Prostate gland (tissue), 2 donors: ENCODE measurements around the gene LPAR4. TPM values are rescaled to one million over a fixed set of nuclear protein-coding genes. Genes with fewer than 3 reads are reported as not detected.

ENCODE experiments used
- DNase-seq: peaks from one replicate; pipeline ENCODE4 v3.0.0-alpha.2; 2019; ENCODE audit warnings: low spot score
- H3K27ac ChIP-seq, 2 donors: fragments of 200-600 bp; sonication (generic); 2 replicates each; pipeline ENCODE4 v1.5.1; 2017 to 2019
- H3K27me3 ChIP-seq: fragments of 200-600 bp; sonication (generic); replicated peaks from 2 replicates; pipeline ENCODE4 v1.5.1; 2019; ENCODE audit not compliant: insufficient read depth
- H3K36me3 ChIP-seq, 2 donors: fragments of 200-600 bp; sonication (generic); 1 replicate in 1 of 2; 2 replicates in 1 of 2; pipeline versions ENCODE4 v1.5.1 to v1.8.1; 2017 to 2019
- H3K4me1 ChIP-seq: fragments of 200-600 bp; sonication (generic); replicated peaks from 2 replicates; pipeline ENCODE4 v1.5.1; 2019
- H3K4me3 ChIP-seq, 2 donors: fragments of 200-600 bp; sonication (generic); 2 replicates each; pipeline ENCODE4 v1.5.1; 2017 to 2019
- H3K9me3 ChIP-seq: fragments of 200-600 bp; sonication (generic); 2 replicates; pipeline ENCODE4 v1.5.1; 2017
- CTCF ChIP-seq, 4 experiments: fragments of 200-600 bp in 2 of 4; fragments of 450-650 bp in 2 of 4; sonication (generic) in 2 of 4; IDR thresholded peaks; 1 replicate in 3 of 4; 2 replicates in 1 of 4; pipeline ENCODE4 v1.5.1; 2016 to 2019; ENCODE audit warnings: antibody characterized with exemption in 4 of 4, mild to moderate bottlenecking in 2 of 4, moderate library complexity in 2 of 4
- POLR2A ChIP-seq: fragments of 450-650 bp; IDR thresholded peaks from one replicate; pipeline ENCODE4 v1.6.1; 2016; ENCODE audit warnings: antibody characterized with exemption, mild to moderate bottlenecking
- POLR2AphosphoS5 ChIP-seq: sonication (generic); formaldehyde crosslinking; IDR thresholded peaks from one replicate; pipeline ENCODE4 v1.6.1; 2017; ENCODE audit warnings: antibody characterized with exemption
- WGBS: methylation state at CpG from one replicate; pipeline ENCODE4 v1.1.5; 2018; 5-methylcytosine and 5-hydroxymethylcytosine counted together
- intact Hi-C: fragments of 100-400 bp; cut with DNase I; formaldehyde crosslinking; loops from one replicate; pipeline ENCODE4 v1.14.2; 2022
- total RNA-seq, 2 donors: library from RNA; depleted of rRNA; stranded (reverse); fragments of >200 nt; gene quantifications; one replicate each; pipeline ENCODE4 v1.1.0, GENCODE V29; 2016

The LPAR4 gene
- total RNA-seq, 2 donors from 2014 or later, result 1.0 TPM; not detected in 1

GRCh38 chrX:78712336-78712735 lies 35.2 kb upstream of the LPAR4 start:
- H3K36me3 ChIP-seq, result no peaks in the 10 kb centered on the region
- no peak overlapping the region for H3K27ac ChIP-seq
- no peaks in the 10 kb centered on the region for H3K9me3 ChIP-seq
- 80% methylated on average over 1 of the region's 1 CpG for WGBS
- H3K27me3 ChIP-seq, result no peaks in the 10 kb centered on the region
- no peak for TF ChIP-seq POLR2AphosphoS5
- TF ChIP-seq POLR2A, result no peak
- TF ChIP-seq CTCF (IDR thresholded peaks at IDR 0.05), result no peak
- intact Hi-C loops, result no loop called here
- DNase-seq, result no peak
- H3K4me3 ChIP-seq, result no peak overlapping the region
- no peaks in the 10 kb centered on the region for H3K4me1 ChIP-seq

DNA sequence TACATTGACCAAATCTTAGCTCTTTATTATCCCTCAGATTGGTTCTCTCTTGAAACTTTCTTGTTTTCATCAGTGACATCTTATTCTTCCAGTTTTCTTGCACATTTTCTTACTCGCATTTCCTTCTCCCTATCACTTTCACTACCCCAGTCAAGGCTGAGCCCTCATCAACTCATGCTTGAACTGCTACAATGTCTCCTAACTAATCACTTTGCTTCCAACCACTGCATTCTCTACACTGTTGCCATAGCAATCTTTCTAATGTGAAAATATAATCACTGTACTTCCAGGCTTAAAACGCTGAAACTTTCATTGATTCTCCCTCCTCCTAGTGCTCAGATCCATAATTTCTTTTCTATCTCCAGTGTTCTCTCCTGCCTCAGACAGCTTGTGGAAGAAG lies 22.2 kb upstream of the LPAR4 start:
- no peaks in the 10 kb centered on the region for H3K27me3 ChIP-seq
- H3K9me3 ChIP-seq, result no peaks in the 10 kb centered on the region
- H3K36me3 ChIP-seq, result no peaks in the 10 kb centered on the region
- intact Hi-C loops, result no loop called here
- H3K4me1 ChIP-seq, result no peaks in the 10 kb centered on the region
- H3K27ac ChIP-seq, result no peak overlapping the region
- WGBS, result 65% methylated on average over 2 of the region's 2 CpGs
- no peak overlapping the region for H3K4me3 ChIP-seq
- TF ChIP-seq POLR2A (no peak), CTCF (IDR thresholded peaks at IDR 0.05) (no peak), POLR2AphosphoS5 (no peak)
- no peak for DNase-seq

DNA sequence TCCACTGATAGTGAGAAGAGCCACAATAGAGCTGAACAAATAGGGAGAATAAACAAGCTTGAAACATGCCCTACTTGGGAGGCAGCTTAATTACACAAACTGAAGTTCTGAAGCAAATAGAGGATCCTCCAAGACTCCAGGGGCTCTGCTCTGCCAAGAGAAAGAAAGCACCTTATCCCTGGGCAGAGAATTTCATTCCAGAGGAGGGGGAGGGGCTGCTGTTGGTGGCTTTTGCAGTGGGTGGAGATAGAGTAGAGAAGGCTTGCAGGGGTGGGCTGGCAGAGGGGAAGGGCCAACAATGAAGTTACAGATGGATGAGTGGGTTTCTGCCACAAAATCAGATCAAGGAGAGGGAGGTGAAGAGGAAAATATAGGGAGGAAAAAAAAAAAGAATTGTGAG lies 1.0 kb upstream of the LPAR4 start:
- TF ChIP-seq CTCF (IDR thresholded peaks at IDR 0.05) (no peak), POLR2AphosphoS5 (no peak), POLR2A (no peak)
- Histone ChIP-seq H3K4me1 (no peaks in the 10 kb centered on the region), H3K4me3 (no peak overlapping the region), H3K36me3 (no peaks in the 10 kb centered on the region), H3K9me3 (no peaks in the 10 kb centered on the region), H3K27ac (no peak overlapping the region), H3K27me3 (no peaks in the 10 kb centered on the region)
- DNase-seq, result no peak
- intact Hi-C loops, result no loop called here

DNA sequence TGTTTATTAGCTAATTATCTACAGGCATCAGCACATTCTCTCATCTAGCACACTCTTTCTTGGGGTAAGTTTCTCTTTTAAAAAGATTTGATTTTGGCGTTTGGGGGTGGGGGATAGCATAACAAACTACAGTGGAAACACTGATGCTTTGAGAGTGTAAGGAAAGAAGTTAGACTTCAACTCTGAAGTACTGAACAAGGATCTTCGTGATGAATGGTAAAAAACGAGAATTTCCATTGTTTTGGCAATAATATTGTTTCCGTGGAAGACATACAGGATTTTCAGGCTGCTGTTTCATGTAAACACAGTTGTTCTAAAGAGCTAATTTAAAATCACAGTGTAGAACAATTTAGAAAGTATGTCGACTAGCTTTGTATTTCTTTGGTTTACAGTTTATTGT lies 451 bp downstream of the LPAR4 start:
- intact Hi-C loops, result no loop called here
- 5% methylated on average over 5 of the region's 5 CpGs for WGBS
- no peak for DNase-seq
- no peak overlapping the region for H3K27ac ChIP-seq
- no peaks in the 10 kb centered on the region for H3K27me3 ChIP-seq
- H3K36me3 ChIP-seq, result no peaks in the 10 kb centered on the region
- H3K4me1 ChIP-seq, result no peaks in the 10 kb centered on the region
- TF ChIP-seq POLR2A, result no peak
- TF ChIP-seq POLR2AphosphoS5, result no peak
- TF ChIP-seq CTCF (IDR thresholded peaks at IDR 0.05), result no peak
- H3K9me3 ChIP-seq, result no peaks in the 10 kb centered on the region
- H3K4me3 ChIP-seq, result no peak overlapping the region

DNA sequence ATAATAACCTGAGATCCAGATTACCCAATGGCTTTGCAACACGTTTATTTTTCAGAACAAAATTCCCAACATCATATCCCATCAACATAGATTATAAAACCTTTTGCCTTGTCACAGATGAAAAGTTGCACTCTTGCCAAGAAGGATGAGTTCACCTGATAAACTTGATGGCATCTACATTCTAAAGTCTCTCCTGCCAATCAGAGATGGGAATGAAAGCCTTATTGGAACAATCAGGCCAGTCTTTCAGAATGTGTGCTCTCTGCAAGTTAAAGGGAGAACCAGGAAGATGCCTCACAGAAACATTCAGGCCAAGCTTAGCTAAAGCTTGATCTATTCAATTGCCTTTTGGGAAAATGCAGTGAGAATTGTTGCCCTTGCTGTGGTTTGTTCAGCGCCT lies 1.3 kb downstream of the LPAR4 start:
- Histone ChIP-seq H3K4me3 (no peak overlapping the region), H3K9me3 (no peaks in the 10 kb centered on the region), H3K27me3 (no peaks in the 10 kb centered on the region), H3K36me3 (no peaks in the 10 kb centered on the region), H3K4me1 (no peaks in the 10 kb centered on the region), H3K27ac (no peak overlapping the region)
- intact Hi-C loops, result no loop called here
- TF ChIP-seq POLR2A, result no peak
- no peak for TF ChIP-seq CTCF (IDR thresholded peaks at IDR 0.05)
- TF ChIP-seq POLR2AphosphoS5, result no peak
- WGBS, result 72% methylated on average over 2 of the region's 2 CpGs
- DNase-seq, result no peak
